HepG2 (cell line): ENCODE measurements around the gene TTLL11. TPM values are rescaled to one million over a fixed set of nuclear protein-coding genes. Genes with fewer than 3 reads are reported as not detected.

Experiments
- DRAP1 ChIP-seq: IDR thresholded peaks from 2 replicates; pipeline ENCODE4 v1.6.1; 2016; ENCODE audit warnings: missing genetic modification reagents, missing compliant biosample characterization
- E2F1 ChIP-seq: sonication (generic); formaldehyde crosslinking; IDR thresholded peaks from 2 replicates; pipeline ENCODE4 v1.5.0; 2020; ENCODE audit warnings: missing genetic modification reagents
- FOXA3 ChIP-seq: IDR thresholded peaks from 2 replicates; pipeline ENCODE4 v1.6.1; 2016; ENCODE audit warnings: missing genetic modification reagents, missing compliant biosample characterization
- GATAD2A ChIP-seq: IDR thresholded peaks from 2 replicates; pipeline ENCODE4 v1.6.1; 2016
- GPN1 ChIP-seq: sonication (generic); formaldehyde crosslinking; IDR thresholded peaks from 2 replicates; pipeline ENCODE4 v1.5.1; 2020; ENCODE audit warnings: missing genetic modification reagents, borderline replicate concordance
- ISX ChIP-seq: sonication (generic); formaldehyde crosslinking; conservative IDR thresholded peaks from 2 replicates; pipeline ENCODE4 v1.5.0; 2020; ENCODE audit warnings: missing genetic modification reagents
- MTF2 ChIP-seq: sonication (generic); formaldehyde crosslinking; IDR thresholded peaks from 2 replicates; pipeline ENCODE4 v1.5.0; 2020; ENCODE audit warnings: missing genetic modification reagents, borderline replicate concordance
- NFRKB ChIP-seq: fragments of 450-650 bp; IDR thresholded peaks from 2 replicates; pipeline ENCODE4 v1.6.1; 2017
- PPARG ChIP-seq: conservative IDR thresholded peaks from 2 replicates; pipeline ENCODE4 v1.6.1; 2016; ENCODE audit warnings: missing biosample characterization, missing genetic modification reagents
- PRDM10 ChIP-seq: sonication (generic); formaldehyde crosslinking; IDR thresholded peaks from 2 replicates; pipeline ENCODE4 v1.4.0; 2020; ENCODE audit warnings: low read depth, missing genetic modification reagents
- RXRB ChIP-seq: IDR thresholded peaks from 2 replicates; pipeline ENCODE4 v1.6.1; 2016; ENCODE audit warnings: borderline replicate concordance, missing genetic modification reagents, missing compliant biosample characterization
- SMAD3 ChIP-seq: sonication (generic); formaldehyde crosslinking; IDR thresholded peaks from 2 replicates; pipeline ENCODE4 v1.4.0; 2020; ENCODE audit warnings: missing genetic modification reagents
- SMARCC2 ChIP-seq: fragments of 450-650 bp; IDR thresholded peaks from 2 replicates; pipeline ENCODE4 v1.6.1; 2017; ENCODE audit warnings: antibody characterized with exemption, mild to moderate bottlenecking
- TOPORS ChIP-seq: sonication (generic); formaldehyde crosslinking; IDR thresholded peaks from 2 replicates; pipeline ENCODE4 v1.8.0; 2023; ENCODE audit warnings: mild to moderate bottlenecking, missing genetic modification reagents
- YY1 ChIP-seq: IDR thresholded peaks from 2 replicates; pipeline ENCODE4 v1.6.1; 2011; ENCODE audit warnings: low read length, low read depth, moderate library complexity, mild to moderate bottlenecking; ENCODE audit not compliant: insufficient read depth, insufficient replicate concordance
- ZBTB8A ChIP-seq: sonication (generic); formaldehyde crosslinking; IDR thresholded peaks from 2 replicates; pipeline ENCODE4 v1.4.0; 2020; ENCODE audit warnings: mild to moderate bottlenecking, low read depth, missing genetic modification reagents, borderline replicate concordance
- ZFP62 ChIP-seq: sonication (generic); formaldehyde crosslinking; IDR thresholded peaks from 2 replicates; pipeline ENCODE4 v1.4.0; 2020; ENCODE audit warnings: missing genetic modification reagents
- ZNF205 ChIP-seq: IDR thresholded peaks from 2 replicates; pipeline ENCODE4 v1.6.1; 2018; ENCODE audit warnings: missing biosample characterization, missing genetic modification reagents
- ZNF253 ChIP-seq: sonication (generic); formaldehyde crosslinking; IDR thresholded peaks from 2 replicates; pipeline ENCODE4 v1.8.0; 2022; ENCODE audit warnings: mild to moderate bottlenecking, missing genetic modification reagents, borderline replicate concordance
- ZNF557 ChIP-seq: sonication (generic); formaldehyde crosslinking; IDR thresholded peaks from 2 replicates; pipeline ENCODE4 v1.4.0; 2020; ENCODE audit warnings: missing genetic modification reagents
- ZNF792 ChIP-seq: IDR thresholded peaks from 2 replicates; pipeline ENCODE4 v1.6.1; 2016
- polyA plus RNA-seq, 8 experiments: library from polyadenylated mRNA; depleted of rRNA in 3 of 8; stranded (reverse) in 7 of 8; unstranded in 1 of 8; fragments of >200 nt; fragmentation: Illumina TruSeq in 4 of 8; extraction: Trizol in 4 of 8; gene quantifications; 2 replicates each; pipeline versions ENCODE4 v1.2.1 to v1.2.3, GENCODE V29; 2011 to 2016; ENCODE audit warnings: low read depth in 4 of 8, missing spikeins in 1 of 8, mixed read lengths in 1 of 8; ENCODE audit not compliant: insufficient read depth in 1 of 8
- total RNA-seq, 5 experiments: library from RNA; depleted of rRNA; stranded (reverse); fragments of >200 nt; fragmentation: Illumina TruSeq; extraction: Trizol; gene quantifications; 2 replicates each; pipeline ENCODE4 v1.2.3, GENCODE V29; 2016; ENCODE audit warnings: low read depth in 1 of 5
- TF ChIP-seq, protein P1 (sequence below): sonication (generic); formaldehyde crosslinking; IDR thresholded peaks from 2 replicates; pipeline ENCODE4 v1.8.0; 2022; ENCODE audit warnings: missing genetic modification reagents, mild to moderate bottlenecking, moderate library complexity, borderline replicate concordance
- TF ChIP-seq, protein P2 (sequence below): sonication (generic); formaldehyde crosslinking; IDR thresholded peaks from 2 replicates; pipeline ENCODE4 v1.4.0; 2020; ENCODE audit warnings: missing genetic modification reagents

The TTLL11 gene
- total and polyA plus RNA-seq, 2 of the 13 experiments (the other 11 are each of a cell fraction or from before 2014, with no cell fraction given): 4.5 to 5.2 TPM

DNA sequence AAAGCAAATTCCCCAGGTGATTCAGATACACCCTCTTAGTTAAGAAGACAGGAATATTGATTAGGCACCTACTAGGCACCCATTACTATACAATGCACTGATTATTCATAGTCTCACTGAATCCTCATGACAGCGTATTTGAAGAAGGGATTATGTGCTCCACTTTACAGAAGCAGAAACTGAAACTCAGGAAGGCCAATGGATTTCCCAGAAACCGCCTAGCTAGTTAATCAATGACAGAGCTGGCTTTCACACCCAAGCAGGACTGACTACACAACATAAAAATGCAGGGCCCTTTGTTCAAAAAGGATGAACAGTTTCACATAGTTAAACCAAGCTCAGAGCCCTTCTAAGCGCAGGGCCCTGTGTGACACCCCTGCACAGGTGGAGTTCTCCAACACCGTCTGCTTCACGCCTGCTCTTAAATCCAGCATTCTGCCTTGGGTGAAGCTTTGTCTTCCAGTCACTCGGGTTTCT lies 117.3 kb downstream of the TTLL11 start (continued):
- TF ChIP-seq, protein P1, sequence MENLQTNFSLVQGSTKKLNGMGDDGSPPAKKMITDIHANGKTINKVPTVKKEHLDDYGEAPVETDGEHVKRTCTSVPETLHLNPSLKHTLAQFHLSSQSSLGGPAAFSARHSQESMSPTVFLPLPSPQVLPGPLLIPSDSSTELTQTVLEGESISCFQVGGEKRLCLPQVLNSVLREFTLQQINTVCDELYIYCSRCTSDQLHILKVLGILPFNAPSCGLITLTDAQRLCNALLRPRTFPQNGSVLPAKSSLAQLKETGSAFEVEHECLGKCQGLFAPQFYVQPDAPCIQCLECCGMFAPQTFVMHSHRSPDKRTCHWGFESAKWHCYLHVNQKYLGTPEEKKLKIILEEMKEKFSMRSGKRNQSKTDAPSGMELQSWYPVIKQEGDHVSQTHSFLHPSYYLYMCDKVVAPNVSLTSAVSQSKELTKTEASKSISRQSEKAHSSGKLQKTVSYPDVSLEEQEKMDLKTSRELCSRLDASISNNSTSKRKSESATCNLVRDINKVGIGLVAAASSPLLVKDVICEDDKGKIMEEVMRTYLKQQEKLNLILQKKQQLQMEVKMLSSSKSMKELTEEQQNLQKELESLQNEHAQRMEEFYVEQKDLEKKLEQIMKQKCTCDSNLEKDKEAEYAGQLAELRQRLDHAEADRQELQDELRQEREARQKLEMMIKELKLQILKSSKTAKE (CRISPR knock-in tag): no peak
- TF ChIP-seq, protein P2, sequence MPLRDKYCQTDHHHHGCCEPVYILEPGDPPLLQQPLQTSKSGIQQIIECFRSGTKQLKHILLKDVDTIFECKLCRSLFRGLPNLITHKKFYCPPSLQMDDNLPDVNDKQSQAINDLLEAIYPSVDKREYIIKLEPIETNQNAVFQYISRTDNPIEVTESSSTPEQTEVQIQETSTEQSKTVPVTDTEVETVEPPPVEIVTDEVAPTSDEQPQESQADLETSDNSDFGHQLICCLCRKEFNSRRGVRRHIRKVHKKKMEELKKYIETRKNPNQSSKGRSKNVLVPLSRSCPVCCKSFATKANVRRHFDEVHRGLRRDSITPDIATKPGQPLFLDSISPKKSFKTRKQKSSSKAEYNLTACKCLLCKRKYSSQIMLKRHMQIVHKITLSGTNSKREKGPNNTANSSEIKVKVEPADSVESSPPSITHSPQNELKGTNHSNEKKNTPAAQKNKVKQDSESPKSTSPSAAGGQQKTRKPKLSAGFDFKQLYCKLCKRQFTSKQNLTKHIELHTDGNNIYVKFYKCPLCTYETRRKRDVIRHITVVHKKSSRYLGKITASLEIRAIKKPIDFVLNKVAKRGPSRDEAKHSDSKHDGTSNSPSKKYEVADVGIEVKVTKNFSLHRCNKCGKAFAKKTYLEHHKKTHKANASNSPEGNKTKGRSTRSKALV: no peak
- TF ChIP-seq ZNF792 (CRISPR knock-in tag) (0 out of 2 replicates have a peak, but pooled peaks have one; percentile 46), MTF2 (CRISPR knock-in tag) (no peak), ZFP62 (CRISPR knock-in tag) (no peak), GATAD2A (CRISPR knock-in tag) (peak; percentile 87), YY1 (no peak), PRDM10 (CRISPR knock-in tag) (peak; percentile 98), ZNF557 (CRISPR knock-in tag) (no peak), DRAP1 (CRISPR knock-in tag) (peak; percentile 82; the same call in 1 of the 2 replicates), ZNF253 (no peak), ZNF205 (no peak), SMAD3 (CRISPR knock-in tag) (peak; percentile 40; the same call in 1 of the 2 replicates), FOXA3 (peak; percentile 63), NFRKB (no peak), E2F1 (CRISPR knock-in tag) (no peak), RXRB (CRISPR knock-in tag) (peak; percentile 41), SMARCC2 (no peak), TOPORS (no peak), ZBTB8A (CRISPR knock-in tag) (no peak), GPN1 (CRISPR knock-in tag) (no peak), PPARG (CRISPR knock-in tag) (no peak; the same call in 1 of the 2 replicates), ISX (CRISPR knock-in tag) (no peak)
